ENCODE results near the gene ZBTB16.

Gene ZBTB16

DNA sequence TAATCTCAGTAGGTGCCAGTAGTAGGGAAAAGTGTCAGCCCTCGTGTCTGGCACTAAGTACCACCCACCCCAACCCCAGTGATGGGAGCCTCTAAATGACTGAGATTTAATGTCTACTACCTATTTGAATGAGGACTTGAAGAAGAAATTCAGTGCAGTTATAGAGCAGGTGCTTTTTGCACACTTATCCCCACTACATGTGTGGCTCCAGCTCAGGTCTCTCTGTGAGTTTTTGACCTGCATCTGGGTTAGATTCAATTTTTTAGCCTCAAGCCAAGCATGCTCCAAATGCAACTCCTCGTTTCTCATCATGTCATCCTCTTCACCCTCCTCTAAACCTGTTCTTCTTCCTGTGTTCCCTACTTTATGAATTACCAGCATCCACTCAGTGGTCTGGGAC, 211.8 kb downstream of the ZBTB16 start:
- DNase-seq, result no peak

GRCh38 chr11:114272311-114272710, 212.8 kb downstream of the ZBTB16 start:
- no peak for DNase-seq

GRCh38 chr11:114273071-114273470, 213.6 kb downstream of the ZBTB16 start:
- DNase-seq, result no peak

- DNase-seq, result no peak
These were observed 214.6 kb downstream of the ZBTB16 start for GRCh38 chr11:114273890-114274635.

- no peak for DNase-seq
These were observed 215.1 kb downstream of the ZBTB16 start for GRCh38 chr11:114274637-114275036.

- no peak for DNase-seq
These were observed 215.8 kb downstream of the ZBTB16 start for GRCh38 chr11:114275280-114275679.

DNA sequence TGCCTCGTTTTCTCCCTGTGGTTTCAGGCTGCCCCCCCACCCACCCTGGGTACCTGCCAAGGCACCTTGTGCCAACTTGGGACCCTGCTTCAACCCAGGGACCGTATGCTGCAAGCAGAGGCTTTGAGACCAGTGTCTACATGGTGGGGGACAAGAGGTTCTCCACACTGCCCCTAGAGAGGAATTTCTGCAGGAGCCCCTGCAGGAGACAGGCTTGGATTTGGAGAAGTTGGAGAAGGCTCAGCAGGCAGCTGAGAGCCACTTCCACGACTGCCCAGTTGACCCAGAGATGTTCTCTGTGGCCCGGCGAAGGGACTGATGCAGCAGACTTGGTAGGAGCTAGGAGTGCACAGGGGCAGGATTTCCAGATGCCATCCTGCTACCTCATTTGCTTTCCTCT, 216.6 kb downstream of the ZBTB16 start:
- DNase-seq, result no peak

- no peak for DNase-seq
These were observed 218.3 kb downstream of the ZBTB16 start for GRCh38 chr11:114277637-114278341.

DNA sequence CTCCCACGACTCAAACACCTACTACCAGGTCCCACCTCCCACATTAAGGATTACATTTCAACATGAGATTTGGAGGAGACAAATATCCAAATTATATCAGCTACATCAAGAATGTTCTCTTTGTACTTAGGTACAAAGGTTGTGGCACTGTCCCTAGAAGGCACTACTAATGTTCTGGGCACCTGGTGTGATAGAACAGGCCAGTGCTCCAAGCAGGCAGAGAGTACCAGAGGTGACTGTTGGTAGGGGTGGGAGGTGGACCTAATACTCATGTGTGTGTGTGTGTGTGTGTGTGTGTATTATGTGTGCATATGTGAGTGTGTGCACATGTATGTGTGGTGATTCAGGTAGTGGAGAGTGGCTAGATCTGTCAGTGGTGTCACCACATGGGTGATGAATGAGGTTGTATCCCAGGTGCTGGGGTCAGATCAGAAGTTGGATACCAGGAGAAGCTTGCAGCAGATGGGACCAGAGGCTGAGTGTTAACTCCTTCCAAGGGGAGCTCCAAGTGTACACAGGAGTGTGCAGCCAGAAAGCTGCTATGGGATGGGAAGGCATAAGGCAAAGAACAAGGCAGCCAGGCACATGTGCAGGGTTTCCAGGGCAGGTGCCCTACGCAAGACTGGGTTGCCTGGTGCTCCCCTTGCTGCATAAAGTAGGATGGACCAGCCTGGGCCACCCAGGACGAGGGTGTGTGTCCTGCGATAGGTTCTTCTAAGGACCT, 219.0 kb downstream of the ZBTB16 start:
- DNase-seq, result no peak

GRCh38 chr11:114279792-114280546, 220.5 kb downstream of the ZBTB16 start:
- DNase-seq, result no peak

DNA sequence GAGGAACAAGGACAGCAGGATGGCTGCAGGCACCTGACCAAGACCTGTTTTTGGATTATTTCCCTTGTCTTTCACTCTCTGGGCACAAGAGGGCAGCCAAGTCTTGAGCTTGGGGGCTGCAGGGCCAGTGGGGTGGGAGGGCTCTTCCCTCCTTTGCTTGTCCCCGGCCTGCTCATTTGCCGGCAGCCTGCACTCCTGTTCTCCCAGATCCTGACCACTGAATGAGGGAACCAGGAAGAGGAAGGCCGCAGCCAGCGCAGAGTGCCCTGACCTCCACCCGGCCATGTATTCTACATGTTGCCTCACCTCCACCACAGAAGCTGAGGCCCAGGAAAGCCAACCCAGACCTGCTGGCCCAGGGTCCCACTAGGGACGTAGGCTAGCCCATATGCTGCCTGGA, 221.2 kb downstream of the ZBTB16 start:
- DNase-seq, result peak; percentile 59

DNA sequence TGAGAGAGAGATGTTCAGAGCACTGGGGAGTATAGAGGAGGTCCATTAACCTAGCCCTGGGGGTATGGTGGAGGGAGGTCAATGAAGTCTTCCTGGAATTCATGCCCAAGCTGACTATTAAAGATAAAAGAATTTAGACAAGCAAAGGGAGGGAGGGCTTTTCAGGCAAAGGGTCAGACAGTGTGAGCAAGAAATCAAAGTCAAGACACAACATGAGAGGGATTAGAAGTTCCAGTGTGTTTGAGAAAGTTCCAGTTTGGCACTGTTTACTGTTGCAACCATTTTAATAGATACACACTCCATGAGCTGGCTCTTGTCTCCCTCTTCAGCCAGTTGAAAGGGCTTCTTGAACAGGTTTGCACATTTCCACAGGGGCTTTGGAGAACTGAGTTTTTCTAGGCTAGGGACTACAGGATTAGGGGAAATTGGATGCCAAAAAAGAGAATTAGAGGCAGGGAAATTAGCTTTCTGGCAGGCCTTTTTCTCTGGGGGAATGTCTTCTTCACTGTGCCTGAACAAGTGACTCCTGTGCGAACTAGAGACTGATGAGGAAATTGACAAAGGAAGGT, 222.0 kb downstream of the ZBTB16 start:
- DNase-seq, result no peak

- DNase-seq, result no peak
These were observed 223.0 kb downstream of the ZBTB16 start for GRCh38 chr11:114282488-114282887.

GRCh38 chr11:114283422-114283821, 223.9 kb downstream of the ZBTB16 start:
- DNase-seq, result no peak

GRCh38 chr11:114284021-114284420, 224.5 kb downstream of the ZBTB16 start:
- DNase-seq, result no peak

DNA sequence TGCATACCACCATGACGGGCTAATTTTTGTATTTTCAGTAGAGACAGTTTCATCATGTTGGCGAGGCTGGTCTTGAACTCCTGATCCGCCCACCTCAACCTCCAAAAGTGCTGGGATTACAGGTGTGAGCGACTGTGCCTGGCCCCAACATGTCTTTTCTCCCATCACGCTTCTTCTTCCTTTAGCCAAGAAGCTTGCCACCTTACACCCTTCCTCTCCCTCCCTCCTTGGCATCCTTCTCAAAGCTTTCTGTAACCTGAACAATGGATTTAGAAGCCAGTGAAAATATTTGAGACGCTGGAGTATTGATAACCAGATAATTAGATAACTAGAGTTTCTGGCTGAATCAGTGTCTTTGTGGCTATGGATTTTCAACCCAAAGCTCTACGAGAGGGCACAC, 225.4 kb downstream of the ZBTB16 start:
- DNase-seq, result no peak

- no peak for DNase-seq
These were observed 226.1 kb downstream of the ZBTB16 start for GRCh38 chr11:114285599-114285998.

- no peak for DNase-seq
These were observed 226.7 kb downstream of the ZBTB16 start for GRCh38 chr11:114286229-114286628.

GRCh38 chr11:114287154-114287553, 227.6 kb downstream of the ZBTB16 start:
- DNase-seq, result no peak

DNA sequence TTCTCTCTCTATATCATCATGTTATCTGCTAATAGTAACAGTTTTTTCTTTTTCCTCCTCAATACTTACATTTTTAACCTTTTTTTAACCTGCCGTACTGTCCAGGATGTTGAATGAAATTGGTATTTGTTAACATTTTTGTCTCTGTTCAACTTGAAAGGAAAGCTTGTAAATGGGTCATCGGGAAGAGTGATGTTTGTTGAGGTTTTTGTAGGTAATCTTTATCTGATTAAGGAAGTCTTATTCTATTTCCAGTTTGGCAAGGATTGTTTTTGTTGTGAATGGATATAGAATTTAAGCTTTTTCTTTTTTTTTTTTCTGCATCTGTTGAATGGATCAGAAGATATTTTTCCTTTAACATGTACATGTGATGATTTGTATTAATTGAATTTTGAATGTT, 228.6 kb downstream of the ZBTB16 start:
- DNase-seq, result no peak

GRCh38 chr11:114289779-114290178, 230.3 kb downstream of the ZBTB16 start:
- DNase-seq, result no peak

DNA sequence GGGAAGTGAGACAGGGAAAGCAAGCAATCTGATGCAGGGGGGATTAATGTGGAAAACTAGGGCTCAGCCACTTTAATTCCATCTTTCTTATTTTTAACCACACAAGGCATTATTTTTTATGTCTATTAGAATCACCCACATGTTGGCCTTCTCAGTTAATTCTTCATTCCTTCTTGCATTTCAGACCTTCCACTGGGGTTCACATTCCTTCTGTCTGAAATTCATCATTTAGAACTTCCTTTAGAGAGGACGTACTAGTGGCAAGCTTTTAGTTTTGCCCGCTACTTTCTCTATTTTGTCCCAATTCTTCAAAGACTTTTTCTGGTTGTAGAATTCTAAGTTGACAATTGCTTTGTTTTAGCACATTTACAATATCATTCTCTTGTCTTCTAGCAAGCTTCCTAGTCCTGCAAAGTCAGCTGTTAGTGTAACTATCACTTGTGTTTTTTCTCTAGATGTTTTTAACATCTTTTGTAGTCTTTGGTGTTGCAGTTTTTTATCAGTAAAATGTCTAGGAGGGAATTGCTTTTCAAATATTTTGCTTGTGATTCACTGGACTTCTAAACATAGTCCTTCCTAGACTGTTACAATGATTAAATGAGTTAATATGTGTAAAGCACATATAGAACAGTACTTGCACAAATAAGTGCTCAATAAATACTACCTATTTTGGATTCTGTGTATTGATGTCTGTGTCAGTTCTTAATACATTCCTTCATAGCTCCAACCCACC, 231.2 kb downstream of the ZBTB16 start:
- no peak for DNase-seq
